ENCODE results near the gene COLQ.

Gene COLQ

DNA sequence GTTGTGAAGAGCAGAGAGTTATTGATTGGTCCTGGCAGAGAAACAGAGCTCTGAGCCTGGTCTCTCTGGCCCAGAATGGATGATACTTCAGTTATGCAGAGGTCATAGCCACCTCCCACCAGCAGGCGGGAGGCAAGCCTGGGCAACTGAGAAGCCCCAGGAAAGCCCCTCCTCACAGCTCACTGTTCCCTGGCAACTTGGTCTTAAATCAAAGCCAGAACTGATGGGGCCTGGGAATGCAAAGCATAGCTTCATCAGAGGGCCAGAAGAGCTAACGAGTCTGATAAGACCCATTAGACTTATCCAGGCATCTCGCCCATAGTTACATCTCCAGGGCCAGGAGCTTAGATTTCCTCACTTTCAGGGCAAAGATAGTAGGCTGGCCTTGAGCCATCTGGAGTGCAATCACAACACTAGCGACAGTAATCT is 5.5 kb upstream of the COLQ start:
- no peak overlapping the region for H3K9ac ChIP-seq (ENCODE audit: insufficient read length)
- no peak for DNase-seq (ENCODE audit: low read depth, low spot score)
- TF ChIP-seq FOXP2 (optimal IDR thresholded peaks at IDR 0.05; ENCODE audit: control extremely low read depth, extremely low read length, insufficient read depth): no peak
- TF ChIP-seq EZH2 (IDR thresholded peaks at IDR 0.05): no peak
- no peak for TF ChIP-seq POLR2AphosphoS5 (IDR thresholded peaks at IDR 0.05; ENCODE audit: borderline replicate concordance, low read depth, low read length)
- no peaks in the 10 kb centered on the region for H3K9me3 ChIP-seq (ENCODE audit: low read depth, low read length)
- no peaks in the 10 kb centered on the region for H3K36me3 ChIP-seq (ENCODE audit: insufficient read depth, low read length)
- H3K27ac ChIP-seq: no peak overlapping the region
- H3K4me3 ChIP-seq: no peak overlapping the region

DNA sequence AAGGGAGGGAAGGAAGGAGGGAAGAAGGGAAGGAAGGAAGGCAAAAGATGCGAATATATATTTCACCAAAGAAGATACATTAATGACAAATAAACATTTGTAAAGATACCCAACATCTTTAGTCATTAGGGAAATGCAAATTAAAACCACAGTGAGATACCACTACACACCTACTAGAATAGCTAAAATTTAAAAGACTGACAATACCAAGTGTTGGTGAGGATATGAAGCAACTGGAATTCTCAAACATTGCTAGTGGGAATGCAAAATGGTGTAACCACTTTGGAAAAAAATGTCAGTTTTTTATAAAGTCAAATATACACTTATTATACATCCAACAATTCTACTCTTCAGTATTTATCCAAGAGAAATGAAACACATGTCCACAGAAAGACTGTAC is 4.3 kb upstream of the COLQ start:
- no peak overlapping the region for H3K9ac ChIP-seq (ENCODE audit: insufficient read length)
- no peaks in the 10 kb centered on the region for H3K9me3 ChIP-seq (ENCODE audit: low read depth, low read length)
- no peak for TF ChIP-seq POLR2AphosphoS5 (IDR thresholded peaks at IDR 0.05; ENCODE audit: borderline replicate concordance, low read depth, low read length)
- no peaks in the 10 kb centered on the region for H3K36me3 ChIP-seq (ENCODE audit: insufficient read depth, low read length)
- H3K27ac ChIP-seq: no peak overlapping the region
- H3K4me3 ChIP-seq: no peak overlapping the region
- no peak for DNase-seq (ENCODE audit: low read depth, low spot score)

DNA sequence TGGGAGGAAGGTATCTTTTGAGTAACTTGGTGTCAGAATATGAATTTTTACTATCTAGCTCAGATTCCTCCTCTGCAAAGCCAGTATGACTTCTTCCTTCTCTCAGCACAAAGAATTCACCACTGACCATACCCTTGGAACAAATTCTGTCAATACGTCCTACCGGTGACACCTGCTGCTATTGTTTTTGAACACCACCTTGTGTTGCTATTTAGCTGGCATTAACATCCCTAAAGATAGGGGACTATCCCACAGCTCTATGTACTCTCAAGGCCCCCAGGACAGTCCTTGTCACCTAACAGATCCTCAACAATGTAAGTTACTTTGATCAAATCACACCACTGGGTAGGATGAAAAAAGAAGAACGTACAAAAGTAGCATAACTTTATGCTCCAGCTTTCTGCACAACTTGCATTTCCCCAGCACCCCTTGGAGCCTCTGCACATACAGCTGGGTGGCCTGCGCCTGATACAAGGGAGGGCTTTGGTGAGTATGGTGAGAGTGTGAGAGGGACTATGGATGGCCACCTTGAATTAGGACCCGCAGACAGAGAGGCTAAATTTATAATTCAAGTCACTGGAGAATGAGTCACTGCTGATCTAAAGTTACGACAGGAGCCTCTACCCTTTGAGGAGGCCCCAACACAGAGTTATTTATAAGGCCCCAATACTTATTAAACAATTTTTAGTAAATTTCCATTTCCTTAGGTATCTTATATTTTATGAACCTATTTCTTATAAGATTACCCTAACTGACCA is 2.3 kb upstream of the COLQ start:
- no peak for DNase-seq (ENCODE audit: low read depth, low spot score)
- no peaks in the 10 kb centered on the region for H3K9me3 ChIP-seq (ENCODE audit: low read depth, low read length)
- TF ChIP-seq FOXP2 (optimal IDR thresholded peaks at IDR 0.05; ENCODE audit: control extremely low read depth, extremely low read length, insufficient read depth): no peak
- TF ChIP-seq EZH2 (IDR thresholded peaks at IDR 0.05): no peak
- TF ChIP-seq POLR2AphosphoS5 (IDR thresholded peaks at IDR 0.05; ENCODE audit: borderline replicate concordance, low read depth, low read length): no peak

DNA sequence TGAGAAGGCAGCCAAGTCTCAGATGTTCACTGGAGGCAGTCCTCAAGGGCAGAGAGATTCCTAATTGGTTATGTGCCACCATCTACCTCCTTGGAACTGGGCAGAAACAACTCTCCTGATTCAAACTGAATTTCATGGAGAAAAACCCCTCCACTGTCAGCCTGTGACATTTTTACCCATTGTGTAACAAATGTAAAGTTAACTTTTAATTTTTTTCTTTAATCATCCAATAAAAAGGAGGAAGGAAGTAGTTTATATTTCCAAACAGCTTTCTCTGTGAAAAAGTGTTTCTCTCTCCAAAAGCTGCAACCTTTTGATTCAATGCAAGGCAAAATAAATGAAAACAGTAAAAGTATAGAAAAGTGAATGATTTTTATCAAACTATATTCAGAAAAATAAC is 510 bp upstream of the COLQ start:
- Histone ChIP-seq H3K4me3 (no peak overlapping the region), H3K27ac (no peak overlapping the region), H3K36me3 (ENCODE audit: insufficient read depth, low read length) (no peaks in the 10 kb centered on the region), H3K9ac (ENCODE audit: insufficient read length) (no peak overlapping the region), H3K9me3 (ENCODE audit: low read depth, low read length) (no peaks in the 10 kb centered on the region)
- no peak for DNase-seq (ENCODE audit: low read depth, low spot score)
- TF ChIP-seq FOXP2 (optimal IDR thresholded peaks at IDR 0.05; ENCODE audit: control extremely low read depth, extremely low read length, insufficient read depth) (no peak), EZH2 (IDR thresholded peaks at IDR 0.05) (no peak), POLR2AphosphoS5 (IDR thresholded peaks at IDR 0.05; ENCODE audit: borderline replicate concordance, low read depth, low read length) (no peak)

More for the DNA sequence above, 2.3 kb upstream of the COLQ start:
- Histone ChIP-seq H3K36me3 (ENCODE audit: insufficient read depth, low read length) (no peaks in the 10 kb centered on the region), H3K9ac (ENCODE audit: insufficient read length) (no peak overlapping the region), H3K27ac (no peak overlapping the region), H3K4me3 (no peak overlapping the region)

DNA sequence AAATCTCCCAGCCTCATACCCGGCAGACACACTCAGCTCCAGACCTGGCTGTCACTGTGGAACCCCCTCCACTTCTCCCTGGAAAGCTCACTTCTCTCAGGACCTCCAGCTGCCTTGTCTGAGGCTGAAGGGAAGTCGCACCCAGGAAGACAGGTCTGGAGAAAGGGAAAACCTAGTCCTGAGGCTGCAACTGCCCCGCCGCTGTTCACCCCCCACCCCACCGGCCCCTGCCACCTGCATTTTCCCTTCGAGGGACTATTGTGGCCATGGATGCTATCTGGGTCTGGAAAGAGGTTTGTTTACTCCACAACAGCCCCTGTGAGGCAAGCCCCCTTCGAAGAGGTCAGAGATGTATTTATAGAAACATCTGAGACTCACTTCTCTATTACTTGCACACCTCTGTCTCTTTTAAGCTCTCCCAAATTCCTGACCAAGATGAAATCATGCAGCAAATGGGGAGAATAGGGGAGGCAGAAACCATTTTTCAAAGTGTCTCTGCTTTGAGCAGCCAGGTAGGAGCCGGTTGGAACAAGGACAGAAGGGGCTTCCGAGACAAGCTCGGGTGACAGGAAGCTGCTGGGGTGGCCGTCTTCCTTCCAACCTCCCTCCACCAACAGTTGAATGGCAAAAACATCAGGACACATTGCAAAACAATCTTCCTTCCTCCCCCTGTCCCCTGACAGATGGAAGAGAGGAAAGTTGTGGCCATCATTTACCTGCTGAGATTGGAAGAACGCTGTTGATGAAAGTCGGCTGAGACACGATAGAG is 518 bp downstream of the COLQ start:
- no peak for DNase-seq (ENCODE audit: low read depth, low spot score)
- no peaks in the 10 kb centered on the region for H3K36me3 ChIP-seq (ENCODE audit: insufficient read depth, low read length)
- no peak overlapping the region for H3K9ac ChIP-seq (ENCODE audit: insufficient read length)
- H3K9me3 ChIP-seq (ENCODE audit: low read depth, low read length): no peaks in the 10 kb centered on the region
- no peak overlapping the region for H3K27ac ChIP-seq
- no peak overlapping the region for H3K4me3 ChIP-seq
- no peak for TF ChIP-seq EZH2 (IDR thresholded peaks at IDR 0.05)

DNA sequence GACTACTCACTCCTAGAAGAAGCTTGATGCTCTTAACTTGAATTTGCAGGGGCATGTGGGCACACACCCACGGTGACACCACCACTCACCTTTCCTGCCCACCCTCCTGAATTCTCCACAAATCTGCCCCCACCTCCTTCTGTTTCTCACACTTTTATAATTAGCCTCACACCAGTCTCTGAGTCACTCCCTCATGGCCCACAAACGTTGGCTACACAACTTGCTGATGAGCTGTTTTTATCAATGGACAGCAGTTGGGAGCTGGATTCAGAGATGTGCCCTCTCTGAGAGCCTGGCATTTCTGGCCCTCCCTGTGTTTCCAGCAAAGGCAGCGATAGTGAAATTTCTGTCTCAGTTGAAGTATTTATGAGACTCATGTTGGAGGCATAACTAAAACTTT is 1.3 kb downstream of the COLQ start:
- Histone ChIP-seq H3K36me3 (ENCODE audit: insufficient read depth, low read length) (no peaks in the 10 kb centered on the region), H3K4me3 (no peak overlapping the region), H3K27ac (no peak overlapping the region), H3K9me3 (ENCODE audit: low read depth, low read length) (no peaks in the 10 kb centered on the region), H3K9ac (ENCODE audit: insufficient read length) (no peak overlapping the region)
- no peak for DNase-seq (ENCODE audit: low read depth, low spot score)
- TF ChIP-seq POLR2AphosphoS5 (IDR thresholded peaks at IDR 0.05; ENCODE audit: borderline replicate concordance, low read depth, low read length) (no peak), FOXP2 (optimal IDR thresholded peaks at IDR 0.05; ENCODE audit: control extremely low read depth, extremely low read length, insufficient read depth) (no peak), EZH2 (IDR thresholded peaks at IDR 0.05) (no peak)

DNA sequence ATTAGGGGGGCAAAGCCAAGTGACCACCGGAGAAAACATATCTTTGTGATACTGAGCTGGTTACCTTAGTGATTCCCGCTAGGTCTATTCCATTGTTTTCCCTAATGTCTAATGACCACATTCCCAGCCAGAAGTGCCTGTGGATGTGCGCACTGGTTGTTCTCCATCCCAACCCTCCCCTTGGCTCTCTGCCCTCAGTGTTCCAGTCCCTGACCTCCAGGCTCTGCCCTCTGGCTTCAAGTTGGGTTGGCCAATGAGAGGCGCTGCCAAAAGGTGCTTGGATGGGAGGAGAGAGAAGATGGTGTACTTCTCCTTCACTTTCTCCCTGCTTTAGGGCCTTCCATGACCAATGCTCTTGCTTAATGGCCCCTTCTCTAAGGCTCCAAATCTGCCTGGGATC is 2.4 kb downstream of the COLQ start:
- H3K4me3 ChIP-seq: no peak overlapping the region
- TF ChIP-seq EZH2 (IDR thresholded peaks at IDR 0.05) (no peak), FOXP2 (optimal IDR thresholded peaks at IDR 0.05; ENCODE audit: control extremely low read depth, extremely low read length, insufficient read depth) (no peak), POLR2AphosphoS5 (IDR thresholded peaks at IDR 0.05; ENCODE audit: borderline replicate concordance, low read depth, low read length) (no peak)
- H3K36me3 ChIP-seq (ENCODE audit: insufficient read depth, low read length): no peaks in the 10 kb centered on the region
- H3K27ac ChIP-seq: no peak overlapping the region
- no peaks in the 10 kb centered on the region for H3K9me3 ChIP-seq (ENCODE audit: low read depth, low read length)
- no peak for DNase-seq (ENCODE audit: low read depth, low spot score)
- no peak overlapping the region for H3K9ac ChIP-seq (ENCODE audit: insufficient read length)

DNA sequence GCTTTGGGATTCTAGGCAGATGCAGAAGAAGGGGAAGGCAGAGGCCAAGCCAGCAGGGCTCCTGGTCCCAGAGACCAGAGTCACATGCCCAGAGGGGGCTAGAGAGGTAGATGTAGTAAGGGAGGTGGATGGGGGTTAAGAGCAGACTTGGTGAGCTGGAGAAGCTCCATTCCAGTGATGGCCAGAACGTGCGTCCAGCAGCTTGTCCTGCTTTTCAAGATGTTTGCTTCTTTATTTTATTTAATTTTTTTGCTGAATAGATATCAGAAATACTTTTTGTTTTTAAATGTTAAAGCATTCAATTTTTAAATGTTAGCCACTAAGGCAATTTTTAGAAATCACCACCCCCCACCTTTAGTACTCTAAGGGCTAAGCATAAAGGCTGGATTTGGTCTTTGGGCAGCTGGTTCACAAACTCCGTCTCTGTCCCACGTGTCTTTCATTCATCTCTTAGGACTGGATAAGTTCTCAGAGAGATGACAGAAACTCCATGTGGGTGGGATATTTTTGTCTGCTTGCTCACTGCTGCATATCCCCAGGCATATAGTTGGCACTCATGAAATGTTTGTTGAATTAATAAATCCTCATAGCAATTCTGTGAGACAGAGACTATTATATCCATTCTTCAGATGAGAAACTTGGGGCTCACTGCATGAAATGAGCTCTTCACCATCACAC is 6.7 kb downstream of the COLQ start:
- Histone ChIP-seq H3K27ac (no peak overlapping the region), H3K4me3 (no peak overlapping the region), H3K9me3 (ENCODE audit: low read depth, low read length) (no peaks in the 10 kb centered on the region), H3K9ac (ENCODE audit: insufficient read length) (no peak overlapping the region), H3K36me3 (ENCODE audit: insufficient read depth, low read length) (no peaks in the 10 kb centered on the region)
- TF ChIP-seq EZH2 (IDR thresholded peaks at IDR 0.05) (no peak), FOXP2 (optimal IDR thresholded peaks at IDR 0.05; ENCODE audit: control extremely low read depth, extremely low read length, insufficient read depth) (no peak), POLR2AphosphoS5 (IDR thresholded peaks at IDR 0.05; ENCODE audit: borderline replicate concordance, low read depth, low read length) (no peak)
- DNase-seq (ENCODE audit: low read depth, low spot score): no peak
